ENCODE data around the gene DAGLB. TPM values are rescaled to one million over a fixed set of nuclear protein-coding genes. Genes with fewer than 3 reads are reported as not detected.
"Not testable (repeated sequence)": the region's sequence is repeated elsewhere in the genome, so short reads cannot be mapped to it uniquely, and the experiment has no call there.

DAGLB gene
- total RNA-seq, 6 experiments from 2014 or later, result 8.9 to 12.7 (median 11.7) TPM

- Histone ChIP-seq H3K27ac (no peak overlapping the region), H3K27me3 (no peaks in the 10 kb centered on the region), H3K4me3 (no peak overlapping the region), H3K9me3 (no peaks in the 10 kb centered on the region), H3K4me1 (peaks cover 0 to 58% (median 34%) of the 10 kb centered on the region in 4 donors), H3K36me3 (peaks cover 4 to 39% (median 19%) of the 10 kb centered on the region in 4 donors)
- ATAC-seq (no peak), DNase-seq (no peak)
- WGBS (ENCODE audit: insufficient coverage, low coverage, low lambda C conversion rate, missing lambda C conversion rate), result 62% methylated on average over 3 of the region's 7 CpGs
- intact Hi-C loops (cut with DNase I), result no loop called here
- TF ChIP-seq CTCF (IDR thresholded peaks at IDR 0.05) (no peak), POLR2A (IDR thresholded peaks at IDR 0.05) (no peak)
Observed at GRCh38 chr7:6476596-6477317, 29.0 kb upstream of the DAGLB start.

- H3K36me3 ChIP-seq, result peaks cover 10 to 45% (median 23%) of the 10 kb centered on the region in 4 donors
- H3K27ac ChIP-seq, result no peak overlapping the region
- no peak for DNase-seq
- peaks cover 0 to 47% (median 28%) of the 10 kb centered on the region in 4 donors for H3K4me1 ChIP-seq
- no peak overlapping the region for H3K4me3 ChIP-seq
- H3K27me3 ChIP-seq, result no peaks in the 10 kb centered on the region
- 76% methylated on average over 3 of the region's 3 CpGs for WGBS (ENCODE audit: insufficient coverage, low coverage, low lambda C conversion rate, missing lambda C conversion rate)
- intact Hi-C loops (cut with DNase I), result no loop called here
- TF ChIP-seq CTCF (IDR thresholded peaks at IDR 0.05) (no peak), POLR2A (IDR thresholded peaks at IDR 0.05) (no peak)
- no peaks in the 10 kb centered on the region for H3K9me3 ChIP-seq
- no peak for ATAC-seq
Observed at GRCh38 chr7:6475433-6476186, 27.9 kb upstream of the DAGLB start.

GRCh38 chr7:6465862-6466261 lies 18.1 kb upstream of the DAGLB start:
- no peaks in the 10 kb centered on the region for H3K27me3 ChIP-seq
- no peak overlapping the region for H3K27ac ChIP-seq
- H3K36me3 ChIP-seq, result peaks cover 0 to 89% (median 49%) of the 10 kb centered on the region in 4 donors
- DNase-seq, result no peak
- WGBS (ENCODE audit: insufficient coverage, low coverage, low lambda C conversion rate, missing lambda C conversion rate), result 98% methylated on average over 7 of the region's 8 CpGs
- H3K4me1 ChIP-seq, result peaks cover 0 to 6% (median 0%) of the 10 kb centered on the region in 4 donors
- H3K9me3 ChIP-seq, result no peaks in the 10 kb centered on the region
- no peak for ATAC-seq
- TF ChIP-seq POLR2A (IDR thresholded peaks at IDR 0.05), result no peak
- no peak for TF ChIP-seq CTCF (IDR thresholded peaks at IDR 0.05)
- intact Hi-C loops (cut with DNase I), result no loop called here
- no peak overlapping the region for H3K4me3 ChIP-seq

- H3K9me3 ChIP-seq; H3K4me3 ChIP-seq; H3K27me3 ChIP-seq; DNase-seq; ATAC-seq; H3K27ac ChIP-seq; intact Hi-C loops (cut with DNase I): not testable (repeated sequence)
- WGBS (ENCODE audit: insufficient coverage, low coverage, low lambda C conversion rate, missing lambda C conversion rate), result 66% methylated on average over 5 of the region's 5 CpGs
- H3K4me1 ChIP-seq, result peaks cover 0 to 13% (median 0%) of the 10 kb centered on the region in 4 donors
- H3K36me3 ChIP-seq, result peaks cover 0 to 72% (median 36%) of the 10 kb centered on the region in 4 donors
Observed at GRCh38 chr7:6463609-6464008, 15.9 kb upstream of the DAGLB start.

All from right lobe of liver (tissue), 6 donors.